Nephron (organoid): ENCODE measurements around the gene KIF22.
"Not testable (repeated sequence)": the region's sequence is repeated elsewhere in the genome, so short reads cannot be mapped to it uniquely, and the experiment has no call there.

ENCODE experiments used
- H3K27ac Mint-ChIP-seq, 3 experiments: 2 replicates each; pipeline ENCODE4 v1.8.0; 2020; ENCODE audit warnings: mixed read lengths in 3 of 3, mild to moderate bottlenecking in 2 of 3, moderate library complexity in 1 of 3
- H3K27me3 Mint-ChIP-seq: 2 replicates; pipeline ENCODE4 v1.8.0; 2021; ENCODE audit warnings: low read depth, mild to moderate bottlenecking, moderate library complexity, mixed read lengths
- H3K36me3 Mint-ChIP-seq: 2 replicates; pipeline ENCODE4 v1.8.0; 2020; ENCODE audit warnings: low read depth, mixed read lengths
- H3K4me1 Mint-ChIP-seq: 2 replicates; pipeline ENCODE4 v1.8.0; 2020; ENCODE audit warnings: mixed read lengths
- H3K4me3 Mint-ChIP-seq, 3 experiments: 2 replicates each; pipeline ENCODE4 v1.8.0; 2020; ENCODE audit warnings: mild to moderate bottlenecking in 3 of 3, mixed read lengths in 3 of 3, moderate library complexity in 2 of 3
- H3K9me3 Mint-ChIP-seq: 2 replicates; pipeline ENCODE4 v1.8.0; 2020; ENCODE audit warnings: mixed read lengths
- TF ChIP-seq, protein P1 (sequence below), 3 experiments: fragments of 200-600 bp; sonication (generic); IDR thresholded peaks; one replicate each; pipeline ENCODE4 v1.5.0; 2021; ENCODE audit warnings: antibody characterized with exemption in 3 of 3; ENCODE audit not compliant: unreplicated experiment in 3 of 3

KIF22 gene

DNA sequence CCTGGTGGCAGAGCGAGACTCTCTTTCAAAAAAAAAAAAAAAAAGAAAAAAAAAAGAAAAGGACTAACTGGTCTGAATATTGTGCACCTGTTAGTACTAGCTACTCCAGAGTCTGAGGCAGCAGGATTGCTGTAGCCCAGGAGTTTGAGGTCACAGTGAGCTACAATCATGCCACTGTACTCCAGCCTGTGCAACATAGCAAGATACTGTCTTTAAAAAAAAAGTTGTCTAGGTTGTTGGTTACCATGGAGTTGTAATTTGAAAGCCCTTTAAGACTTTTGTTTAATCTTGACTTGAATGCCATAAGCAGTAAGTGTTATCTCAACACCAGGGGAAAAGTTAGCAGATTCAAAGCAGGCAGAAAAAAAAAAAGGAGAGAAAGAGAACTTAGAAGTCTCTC is 33.9 kb upstream of the KIF22 start:
- H3K4me3 Mint-ChIP-seq: no peak overlapping the region
- no peaks in the 10 kb centered on the region for H3K27me3 Mint-ChIP-seq
- H3K4me1 Mint-ChIP-seq: no peaks in the 10 kb centered on the region
- no peaks in the 10 kb centered on the region for H3K9me3 Mint-ChIP-seq
- no peaks in the 10 kb centered on the region for H3K36me3 Mint-ChIP-seq
- no peak overlapping the region for H3K27ac Mint-ChIP-seq
- TF ChIP-seq, protein P1, sequence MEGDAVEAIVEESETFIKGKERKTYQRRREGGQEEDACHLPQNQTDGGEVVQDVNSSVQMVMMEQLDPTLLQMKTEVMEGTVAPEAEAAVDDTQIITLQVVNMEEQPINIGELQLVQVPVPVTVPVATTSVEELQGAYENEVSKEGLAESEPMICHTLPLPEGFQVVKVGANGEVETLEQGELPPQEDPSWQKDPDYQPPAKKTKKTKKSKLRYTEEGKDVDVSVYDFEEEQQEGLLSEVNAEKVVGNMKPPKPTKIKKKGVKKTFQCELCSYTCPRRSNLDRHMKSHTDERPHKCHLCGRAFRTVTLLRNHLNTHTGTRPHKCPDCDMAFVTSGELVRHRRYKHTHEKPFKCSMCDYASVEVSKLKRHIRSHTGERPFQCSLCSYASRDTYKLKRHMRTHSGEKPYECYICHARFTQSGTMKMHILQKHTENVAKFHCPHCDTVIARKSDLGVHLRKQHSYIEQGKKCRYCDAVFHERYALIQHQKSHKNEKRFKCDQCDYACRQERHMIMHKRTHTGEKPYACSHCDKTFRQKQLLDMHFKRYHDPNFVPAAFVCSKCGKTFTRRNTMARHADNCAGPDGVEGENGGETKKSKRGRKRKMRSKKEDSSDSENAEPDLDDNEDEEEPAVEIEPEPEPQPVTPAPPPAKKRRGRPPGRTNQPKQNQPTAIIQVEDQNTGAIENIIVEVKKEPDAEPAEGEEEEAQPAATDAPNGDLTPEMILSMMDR (IDR thresholded peaks at IDR 0.05; ENCODE audit: unreplicated experiment in 3 of 3): no peak

- not testable (repeated sequence) for H3K9me3 Mint-ChIP-seq, H3K4me1 Mint-ChIP-seq, H3K36me3 Mint-ChIP-seq, H3K4me3 Mint-ChIP-seq, H3K27me3 Mint-ChIP-seq, H3K27ac Mint-ChIP-seq
Measured at GRCh38 chr16:29757086-29757485, 33.5 kb upstream of the KIF22 start.

GRCh38 chr16:29757950-29758466 is 32.5 kb upstream of the KIF22 start:
- Mint-ChIP-seq H3K27ac (peak overlapping the region in 1 of 3 experiments; percentile 56), H3K36me3 (no peaks in the 10 kb centered on the region)
- TF ChIP-seq, protein P1 (IDR thresholded peaks at IDR 0.05; ENCODE audit: unreplicated experiment in 3 of 3): no peak

GRCh38 chr16:29760567-29761279 is 29.8 kb upstream of the KIF22 start:
- Mint-ChIP-seq H3K27ac (peak overlapping the region in 1 of 3 experiments; percentile 6), H3K4me1 (no peaks in the 10 kb centered on the region), H3K4me3 (no peak overlapping the region), H3K9me3 (no peaks in the 10 kb centered on the region), H3K36me3 (no peaks in the 10 kb centered on the region), H3K27me3 (no peaks in the 10 kb centered on the region)
- TF ChIP-seq, protein P1 (IDR thresholded peaks at IDR 0.05; ENCODE audit: unreplicated experiment in 3 of 3): no peak

More at GRCh38 chr16:29757950-29758466, 32.5 kb upstream of the KIF22 start:
- Mint-ChIP-seq H3K9me3 (no peaks in the 10 kb centered on the region), H3K27me3 (no peaks in the 10 kb centered on the region), H3K4me3 (no peak overlapping the region), H3K4me1 (no peaks in the 10 kb centered on the region)

DNA sequence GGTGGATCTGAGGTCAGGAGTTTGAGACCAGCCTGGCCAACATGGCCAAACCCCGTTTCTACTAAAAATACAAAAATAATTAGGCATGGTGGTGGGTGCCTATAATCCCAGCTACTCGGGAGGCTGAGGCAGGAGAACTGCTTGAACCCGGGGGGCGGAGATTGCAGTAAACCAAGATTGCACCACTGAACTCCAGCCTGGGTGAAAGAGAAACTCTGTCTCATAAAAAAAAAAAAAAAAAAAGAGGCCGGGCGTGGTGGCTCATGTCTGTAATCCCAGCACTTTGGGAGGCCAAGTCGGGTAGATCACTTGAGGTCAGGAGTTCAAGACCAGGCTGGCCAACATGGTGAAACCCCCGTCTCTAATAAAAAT is 29.3 kb upstream of the KIF22 start:
- H3K4me1 Mint-ChIP-seq, H3K4me3 Mint-ChIP-seq, H3K9me3 Mint-ChIP-seq, H3K27me3 Mint-ChIP-seq, H3K27ac Mint-ChIP-seq, H3K36me3 Mint-ChIP-seq: not testable (repeated sequence)

GRCh38 chr16:29761882-29762281 is 28.7 kb upstream of the KIF22 start:
- no peaks in the 10 kb centered on the region for H3K36me3 Mint-ChIP-seq
- TF ChIP-seq, protein P1 (IDR thresholded peaks at IDR 0.05; ENCODE audit: unreplicated experiment in 3 of 3): no peak
- H3K27ac Mint-ChIP-seq: no peak overlapping the region
- no peaks in the 10 kb centered on the region for H3K9me3 Mint-ChIP-seq
- H3K4me3 Mint-ChIP-seq: no peak overlapping the region
- no peaks in the 10 kb centered on the region for H3K27me3 Mint-ChIP-seq
- H3K4me1 Mint-ChIP-seq: no peaks in the 10 kb centered on the region

GRCh38 chr16:29763326-29763725 is 27.2 kb upstream of the KIF22 start:
- Mint-ChIP-seq H3K4me1 (no peaks in the 10 kb centered on the region), H3K4me3 (no peak overlapping the region), H3K27me3 (no peaks in the 10 kb centered on the region), H3K27ac (no peak overlapping the region), H3K36me3 (no peaks in the 10 kb centered on the region), H3K9me3 (no peaks in the 10 kb centered on the region)
- TF ChIP-seq, protein P1 (IDR thresholded peaks at IDR 0.05; ENCODE audit: unreplicated experiment in 3 of 3): no peak
